Prostate gland (tissue), 2 donors: ENCODE data around the gene NAMPT. TPM values are rescaled to one million over a fixed set of nuclear protein-coding genes. Genes with fewer than 3 reads are reported as not detected.

Experiments used
- DNase-seq: peaks from one replicate; pipeline ENCODE4 v3.0.0-alpha.2; 2019; ENCODE audit warnings: low spot score
- H3K27ac ChIP-seq, 2 donors: fragments of 200-600 bp; sonication (generic); 2 replicates each; pipeline ENCODE4 v1.5.1; 2017 to 2019
- H3K27me3 ChIP-seq: fragments of 200-600 bp; sonication (generic); replicated peaks from 2 replicates; pipeline ENCODE4 v1.5.1; 2019; ENCODE audit not compliant: insufficient read depth
- H3K36me3 ChIP-seq, 2 donors: fragments of 200-600 bp; sonication (generic); 1 replicate in 1 of 2; 2 replicates in 1 of 2; pipeline versions ENCODE4 v1.5.1 to v1.8.1; 2017 to 2019
- H3K4me1 ChIP-seq: fragments of 200-600 bp; sonication (generic); replicated peaks from 2 replicates; pipeline ENCODE4 v1.5.1; 2019
- H3K4me3 ChIP-seq, 2 donors: fragments of 200-600 bp; sonication (generic); 2 replicates each; pipeline ENCODE4 v1.5.1; 2017 to 2019
- H3K9me3 ChIP-seq: fragments of 200-600 bp; sonication (generic); 2 replicates; pipeline ENCODE4 v1.5.1; 2017
- POLR2A ChIP-seq: fragments of 450-650 bp; IDR thresholded peaks from one replicate; pipeline ENCODE4 v1.6.1; 2016; ENCODE audit warnings: antibody characterized with exemption, mild to moderate bottlenecking
- POLR2AphosphoS5 ChIP-seq: sonication (generic); formaldehyde crosslinking; IDR thresholded peaks from one replicate; pipeline ENCODE4 v1.6.1; 2017; ENCODE audit warnings: antibody characterized with exemption
- WGBS: methylation state at CpG from one replicate; pipeline ENCODE4 v1.1.5; 2018; 5-methylcytosine and 5-hydroxymethylcytosine counted together
- intact Hi-C: fragments of 100-400 bp; cut with DNase I; formaldehyde crosslinking; loops from one replicate; pipeline ENCODE4 v1.14.2; 2022
- total RNA-seq, 2 donors: library from RNA; depleted of rRNA; stranded (reverse); fragments of >200 nt; gene quantifications; one replicate each; pipeline ENCODE4 v1.1.0, GENCODE V29; 2016
- TF ChIP-seq, protein P1 (sequence below), 4 experiments: fragments of 200-600 bp in 2 of 4; fragments of 450-650 bp in 2 of 4; sonication (generic) in 2 of 4; IDR thresholded peaks; 1 replicate in 3 of 4; 2 replicates in 1 of 4; pipeline ENCODE4 v1.5.1; 2016 to 2019; ENCODE audit warnings: antibody characterized with exemption in 4 of 4, mild to moderate bottlenecking in 2 of 4, moderate library complexity in 2 of 4

NAMPT gene
- total RNA-seq, 2 donors from 2014 or later = 108 to 284 TPM

DNA sequence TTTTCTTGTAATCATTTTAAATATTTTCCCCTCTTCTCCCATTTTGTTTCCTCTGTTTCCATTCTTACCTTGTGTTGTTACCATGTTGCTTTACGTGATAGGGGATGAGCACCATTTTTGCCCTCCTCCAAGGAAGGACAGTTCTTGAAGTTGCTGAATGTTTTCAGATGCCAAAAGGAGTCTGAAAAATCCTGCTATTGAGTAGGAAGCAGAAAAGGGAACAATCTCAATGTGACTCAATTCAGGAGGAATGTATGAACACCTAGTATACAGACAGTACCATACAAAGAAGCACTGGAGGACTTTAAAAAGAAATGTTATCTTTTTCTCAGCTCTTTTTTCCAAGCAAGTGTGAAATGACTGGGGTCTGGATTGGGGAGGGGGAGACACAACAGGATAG, 5.1 kb upstream of the NAMPT start:
- Histone ChIP-seq H3K36me3 (no peaks in the 10 kb centered on the region), H3K27me3 (no peaks in the 10 kb centered on the region), H3K9me3 (no peaks in the 10 kb centered on the region), H3K27ac (no peak overlapping the region), H3K4me3 (no peak overlapping the region), H3K4me1 (no peaks in the 10 kb centered on the region)
- WGBS = 0% methylated on average over 1 of the region's 1 CpG
- intact Hi-C loops = loop anchor here (5.0 kb wide), 1 partner anchor 172 kb away; no protein-coding TSS in a partner anchor
- no peak for TF ChIP-seq POLR2AphosphoS5
- TF ChIP-seq POLR2A = no peak
- TF ChIP-seq, protein P1, sequence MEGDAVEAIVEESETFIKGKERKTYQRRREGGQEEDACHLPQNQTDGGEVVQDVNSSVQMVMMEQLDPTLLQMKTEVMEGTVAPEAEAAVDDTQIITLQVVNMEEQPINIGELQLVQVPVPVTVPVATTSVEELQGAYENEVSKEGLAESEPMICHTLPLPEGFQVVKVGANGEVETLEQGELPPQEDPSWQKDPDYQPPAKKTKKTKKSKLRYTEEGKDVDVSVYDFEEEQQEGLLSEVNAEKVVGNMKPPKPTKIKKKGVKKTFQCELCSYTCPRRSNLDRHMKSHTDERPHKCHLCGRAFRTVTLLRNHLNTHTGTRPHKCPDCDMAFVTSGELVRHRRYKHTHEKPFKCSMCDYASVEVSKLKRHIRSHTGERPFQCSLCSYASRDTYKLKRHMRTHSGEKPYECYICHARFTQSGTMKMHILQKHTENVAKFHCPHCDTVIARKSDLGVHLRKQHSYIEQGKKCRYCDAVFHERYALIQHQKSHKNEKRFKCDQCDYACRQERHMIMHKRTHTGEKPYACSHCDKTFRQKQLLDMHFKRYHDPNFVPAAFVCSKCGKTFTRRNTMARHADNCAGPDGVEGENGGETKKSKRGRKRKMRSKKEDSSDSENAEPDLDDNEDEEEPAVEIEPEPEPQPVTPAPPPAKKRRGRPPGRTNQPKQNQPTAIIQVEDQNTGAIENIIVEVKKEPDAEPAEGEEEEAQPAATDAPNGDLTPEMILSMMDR (IDR thresholded peaks at IDR 0.05) = no peak
- DNase-seq = no peak

DNA sequence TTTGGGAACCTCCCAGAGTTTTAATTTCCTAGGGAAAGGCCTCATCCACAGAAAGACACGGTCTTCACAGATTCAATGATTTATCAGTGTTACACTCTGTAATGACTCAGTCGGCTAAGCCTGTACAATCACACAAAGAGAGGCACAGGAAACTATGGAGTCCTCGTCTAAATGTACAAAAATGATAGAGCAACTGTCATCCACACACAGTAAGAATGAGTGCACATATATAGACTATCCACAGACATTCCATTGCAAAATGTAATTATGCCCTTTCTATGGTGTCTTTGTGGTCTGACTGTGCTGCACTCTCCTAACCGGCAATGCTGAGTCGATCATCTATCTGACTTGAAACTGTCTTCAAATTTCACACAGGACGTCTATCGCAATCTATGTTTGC, 3.5 kb upstream of the NAMPT start:
- H3K27me3 ChIP-seq = no peaks in the 10 kb centered on the region
- H3K4me3 ChIP-seq = no peak overlapping the region
- no peaks in the 10 kb centered on the region for H3K9me3 ChIP-seq
- intact Hi-C loops = loop anchor here (5.0 kb wide), 1 partner anchor 174 kb away; no protein-coding TSS in a partner anchor
- TF ChIP-seq POLR2AphosphoS5 (no peak), POLR2A (no peak)
- TF ChIP-seq, protein P1 (IDR thresholded peaks at IDR 0.05) = no peak
- DNase-seq = no peak
- no peak overlapping the region for H3K27ac ChIP-seq
- H3K4me1 ChIP-seq = no peaks in the 10 kb centered on the region
- 90% methylated on average over 7 of the region's 7 CpGs for WGBS
- H3K36me3 ChIP-seq = no peaks in the 10 kb centered on the region

DNA sequence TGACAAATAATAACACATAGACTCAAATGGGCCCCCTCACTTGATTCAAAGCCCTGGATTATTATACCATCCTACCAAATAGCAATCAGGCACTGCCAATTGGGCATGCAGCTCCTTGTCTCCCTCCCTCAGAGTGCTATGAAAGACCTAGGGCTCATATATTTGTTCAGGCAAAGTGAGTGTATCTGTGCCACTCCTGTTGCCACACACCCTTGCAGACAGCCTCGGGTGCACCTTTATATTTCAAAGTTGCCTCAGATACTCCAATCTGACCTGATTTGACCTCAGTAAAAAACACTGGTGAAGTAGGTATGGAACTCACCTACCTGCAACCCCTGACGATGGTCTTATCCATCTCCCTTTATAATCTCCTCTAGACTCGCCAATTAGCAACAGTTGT, 3.0 kb upstream of the NAMPT start:
- TF ChIP-seq, protein P1 (IDR thresholded peaks at IDR 0.05) = no peak
- TF ChIP-seq POLR2AphosphoS5 (no peak), POLR2A (no peak)
- WGBS = 80% methylated on average over 3 of the region's 3 CpGs
- intact Hi-C loops = loop anchor here (5.0 kb wide), 1 partner anchor 175 kb away; no protein-coding TSS in a partner anchor

DNA sequence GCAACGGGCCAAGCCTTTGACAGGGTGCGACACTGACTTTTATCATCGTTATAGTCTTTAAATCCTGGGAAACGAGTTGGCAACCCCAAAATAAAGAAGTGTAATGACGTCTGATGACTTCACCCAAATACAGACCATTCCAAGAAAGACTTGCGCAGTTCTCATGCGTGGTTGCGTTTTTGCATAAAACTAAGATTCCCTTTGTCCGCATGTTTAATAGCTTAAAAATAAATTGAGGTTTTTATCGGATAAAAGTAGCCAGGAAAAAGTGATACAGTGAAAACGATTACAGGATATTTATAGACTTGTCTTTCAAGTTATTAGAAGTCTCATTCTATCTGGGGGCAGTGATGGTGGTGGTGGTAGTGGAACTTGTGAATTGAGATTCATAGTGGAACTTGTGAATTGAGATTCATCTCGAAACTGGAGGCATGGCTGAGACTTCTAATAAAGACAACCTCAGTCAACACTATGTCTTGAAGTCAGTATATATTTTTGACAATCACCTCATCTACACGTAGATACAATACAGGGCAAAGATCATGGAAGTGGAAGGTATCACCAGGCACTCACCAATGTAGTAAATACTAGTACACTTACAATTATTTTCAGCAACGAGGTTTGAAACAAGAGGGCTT, 1.2 kb upstream of the NAMPT start:
- no peak for DNase-seq
- intact Hi-C loops = loop anchor here (2.0 to 5.0 kb wide), 5 partner anchors 69 to 375 kb away; partner anchors contain the start of gene CCDC71L
- peak overlapping the region; percentile 93 to 100 for H3K27ac ChIP-seq
- peak overlapping the region; percentile 74 to 88 for H3K4me3 ChIP-seq
- H3K9me3 ChIP-seq = no peaks in the 10 kb centered on the region
- no peaks in the 10 kb centered on the region for H3K27me3 ChIP-seq
- TF ChIP-seq, protein P1 (IDR thresholded peaks at IDR 0.05) = no peak
- TF ChIP-seq POLR2A = no peak
- TF ChIP-seq POLR2AphosphoS5 = no peak
- no peaks in the 10 kb centered on the region for H3K36me3 ChIP-seq
- no peaks in the 10 kb centered on the region for H3K4me1 ChIP-seq
- WGBS = 29% methylated on average over 14 of the region's 14 CpGs

More for the DNA sequence above, 3.0 kb upstream of the NAMPT start:
- H3K4me3 ChIP-seq = no peak overlapping the region
- no peak for DNase-seq
- H3K9me3 ChIP-seq = no peaks in the 10 kb centered on the region
- H3K4me1 ChIP-seq = no peaks in the 10 kb centered on the region
- no peaks in the 10 kb centered on the region for H3K27me3 ChIP-seq
- no peaks in the 10 kb centered on the region for H3K36me3 ChIP-seq
- H3K27ac ChIP-seq = no peak overlapping the region
